SK-N-MC (cell line): ENCODE data around the gene SYNJ2.

ENCODE experiments used
- EZH2 ChIP-seq: fragments of 200-600 bp; sonication (generic); IDR thresholded peaks from one replicate; pipeline ENCODE4 v1.6.1; 2017; ENCODE audit warnings: antibody characterized with exemption
- POLR2AphosphoS5 ChIP-seq: IDR thresholded peaks from 2 replicates; pipeline ENCODE4 v1.6.1; 2012; ENCODE audit warnings: mild to moderate bottlenecking, low read depth, low read length, borderline replicate concordance

- no peak for TF ChIP-seq EZH2
- TF ChIP-seq POLR2AphosphoS5, result no peak
Observed at GRCh38 chr6:158115508-158115907, 133.8 kb downstream of the SYNJ2 start.
